Measurements from ENCODE around the gene CD52.

GRCh38 chr1:26357121-26357602 lies 39.4 kb downstream of the CD52 start:
- TF ChIP-seq, protein P1, sequence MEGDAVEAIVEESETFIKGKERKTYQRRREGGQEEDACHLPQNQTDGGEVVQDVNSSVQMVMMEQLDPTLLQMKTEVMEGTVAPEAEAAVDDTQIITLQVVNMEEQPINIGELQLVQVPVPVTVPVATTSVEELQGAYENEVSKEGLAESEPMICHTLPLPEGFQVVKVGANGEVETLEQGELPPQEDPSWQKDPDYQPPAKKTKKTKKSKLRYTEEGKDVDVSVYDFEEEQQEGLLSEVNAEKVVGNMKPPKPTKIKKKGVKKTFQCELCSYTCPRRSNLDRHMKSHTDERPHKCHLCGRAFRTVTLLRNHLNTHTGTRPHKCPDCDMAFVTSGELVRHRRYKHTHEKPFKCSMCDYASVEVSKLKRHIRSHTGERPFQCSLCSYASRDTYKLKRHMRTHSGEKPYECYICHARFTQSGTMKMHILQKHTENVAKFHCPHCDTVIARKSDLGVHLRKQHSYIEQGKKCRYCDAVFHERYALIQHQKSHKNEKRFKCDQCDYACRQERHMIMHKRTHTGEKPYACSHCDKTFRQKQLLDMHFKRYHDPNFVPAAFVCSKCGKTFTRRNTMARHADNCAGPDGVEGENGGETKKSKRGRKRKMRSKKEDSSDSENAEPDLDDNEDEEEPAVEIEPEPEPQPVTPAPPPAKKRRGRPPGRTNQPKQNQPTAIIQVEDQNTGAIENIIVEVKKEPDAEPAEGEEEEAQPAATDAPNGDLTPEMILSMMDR (IDR thresholded peaks at IDR 0.05 in 8 of 11, conservative IDR thresholded peaks at IDR 0.05 in 3 of 11): no peak
- TF ChIP-seq POLR2AphosphoS5 (IDR thresholded peaks at IDR 0.05): no peak
- no peak for TF ChIP-seq POLR2A (IDR thresholded peaks at IDR 0.05)

Data from spleen (tissue), 7 donors.